Stimulated activated CD8-positive, alpha-beta memory T cell treated with anti-CD3 and anti-CD28 coated beads, Interleukin-4, amount 100 ng/mL, for 48 hours (primary cell): ENCODE data around the gene ABCC1.

Experiments
- DNase-seq: peaks from one replicate; pipeline ENCODE4 v3.0.0-alpha.2; 2020

The ABCC1 gene

GRCh38 chr16:16120382-16121184, 171.2 kb downstream of the ABCC1 start:
- DNase-seq: no peak

- DNase-seq: no peak
Observed at GRCh38 chr16:16121185-16121727, 171.8 kb downstream of the ABCC1 start.

- DNase-seq: no peak
Observed at GRCh38 chr16:16122264-16122663, 172.8 kb downstream of the ABCC1 start.

GRCh38 chr16:16124438-16124837, 175.0 kb downstream of the ABCC1 start:
- no peak for DNase-seq

GRCh38 chr16:16124974-16125373, 175.6 kb downstream of the ABCC1 start:
- no peak for DNase-seq

- DNase-seq: no peak
Observed at GRCh38 chr16:16126896-16127295, 177.5 kb downstream of the ABCC1 start.

- peak; percentile 78 for DNase-seq
Observed at GRCh38 chr16:16127469-16128116, 178.2 kb downstream of the ABCC1 start.

GRCh38 chr16:16131204-16131603, 181.8 kb downstream of the ABCC1 start:
- no peak for DNase-seq

GRCh38 chr16:16131659-16132058, 182.2 kb downstream of the ABCC1 start:
- DNase-seq: no peak

- no peak for DNase-seq
Observed at GRCh38 chr16:16133943-16134604, 184.7 kb downstream of the ABCC1 start.

GRCh38 chr16:16136588-16136987, 187.2 kb downstream of the ABCC1 start:
- DNase-seq: no peak

- DNase-seq: no peak
Observed at GRCh38 chr16:16137110-16137509, 187.7 kb downstream of the ABCC1 start.

GRCh38 chr16:16138034-16138635, 188.7 kb downstream of the ABCC1 start:
- DNase-seq: no peak

- DNase-seq: no peak
Observed at GRCh38 chr16:16139061-16139460, 189.6 kb downstream of the ABCC1 start.

- DNase-seq: no peak
Observed at GRCh38 chr16:16139806-16140205, 190.4 kb downstream of the ABCC1 start.

GRCh38 chr16:16140537-16140936, 191.1 kb downstream of the ABCC1 start:
- no peak for DNase-seq

GRCh38 chr16:16141141-16141540, 191.7 kb downstream of the ABCC1 start:
- no peak for DNase-seq

GRCh38 chr16:16141784-16142396, 192.5 kb downstream of the ABCC1 start:
- DNase-seq: no peak

GRCh38 chr16:16143038-16143763, 193.8 kb downstream of the ABCC1 start:
- no peak for DNase-seq

GRCh38 chr16:16143931-16144330, 194.5 kb downstream of the ABCC1 start:
- DNase-seq: no peak

- no peak for DNase-seq
Observed at GRCh38 chr16:16144416-16144815, 195.0 kb downstream of the ABCC1 start.

- DNase-seq: no peak
Observed at GRCh38 chr16:16145286-16145685, 195.9 kb downstream of the ABCC1 start.
